Adrenal gland (tissue), 5 donors: ENCODE measurements around the gene EIF2S2.

Source experiments
- CTCF ChIP-seq, 6 experiments: fragments of 450-650 bp in 4 of 6; fragments of 200-600 bp in 2 of 6; sonication (generic) in 1 of 6; IDR thresholded peaks; 1 replicate in 5 of 6; 2 replicates in 1 of 6; pipeline versions ENCODE4 v1.5.1 to v1.8.0; 2016 to 2021; ENCODE audit warnings: antibody characterized with exemption in 6 of 6, mild to moderate bottlenecking in 2 of 6, moderate library complexity in 1 of 6
- POLR2A ChIP-seq, 2 donors: fragments of 450-650 bp; IDR thresholded peaks; one replicate each; pipeline ENCODE4 v1.6.1; 2017; ENCODE audit warnings: antibody characterized with exemption in 2 of 2, mild to moderate bottlenecking in 2 of 2, moderate library complexity in 1 of 2
- donor health status: DM: no; HTN: no; CAD: no.

GRCh38 chr20:34089175-34089479, 22.9 kb downstream of the EIF2S2 start:
- TF ChIP-seq CTCF (IDR thresholded peaks at IDR 0.05) (no peak), POLR2A (IDR thresholded peaks at IDR 0.05) (no peak)
